AG04450 (cell line): Measurements from ENCODE around the gene CEACAM3. TPM values are rescaled to one million over a fixed set of nuclear protein-coding genes. Genes with fewer than 3 reads are reported as not detected.

ENCODE experiments used
- CTCF ChIA-PET: fragments of 300-600, 350-600 bp; formaldehyde crosslinking; extraction: SDS; loops from one replicate; lab custom pipeline; 2022; ENCODE audit warnings: antibody characterized with exemption, inconsistent platforms; lab: Charles Lee
- POLR2A ChIA-PET: fragments of 350-600 bp; formaldehyde crosslinking; extraction: SDS; loops from one replicate; lab custom pipeline; 2021; ENCODE audit warnings: antibody characterized with exemption, inconsistent platforms; lab: Yijun Ruan, JAX
- DNase-seq: peaks from one replicate; pipeline ENCODE4 v3.0.0-alpha.2; 2011; ENCODE audit warnings: low read depth, low spot score
- H3K27ac ChIP-seq: one replicate; pipeline ENCODE4 v1.5.1; 2012; ENCODE audit warnings: low read depth, low read length, control low read depth
- H3K27me3 ChIP-seq: one replicate; pipeline ENCODE4 v1.6.0; 2012; ENCODE audit warnings: low read length; ENCODE audit not compliant: control insufficient read depth, insufficient read depth
- H3K4me3 ChIP-seq: 2 replicates; pipeline ENCODE4 v1.5.1; 2011; ENCODE audit warnings: mild to moderate bottlenecking, low read depth, low read length, control low read depth
- H3K9me3 ChIP-seq: 2 replicates; pipeline ENCODE4 v1.5.1; 2012; ENCODE audit warnings: low read length; ENCODE audit not compliant: control insufficient read depth, insufficient read depth
- polyA plus RNA-seq: library from polyadenylated mRNA; depleted of rRNA; stranded (reverse); fragments of >200 nt; gene quantifications from 2 replicates; pipeline ENCODE4 v1.2.3, GENCODE V29; 2011
- TF ChIP-seq, protein P1 (sequence below): IDR thresholded peaks from 2 replicates; pipeline ENCODE4 v1.5.1; 2011; ENCODE audit warnings: low read depth, low read length, control low read depth, inconsistent platforms

The CEACAM3 gene
- polyA plus RNA-seq, 1 experiment, result not detected

GRCh38 chr19:41848666-41849065 is 52.3 kb downstream of the CEACAM3 start:
- DNase-seq, result no peak
- Histone ChIP-seq H3K9me3 (peaks cover 5% of the 10 kb centered on the region; the same call in 1 of the 2 replicates), H3K4me3 (no peak overlapping the region), H3K27me3 (peaks cover 30% of the 10 kb centered on the region), H3K27ac (no peak overlapping the region)
- TF ChIP-seq, protein P1, sequence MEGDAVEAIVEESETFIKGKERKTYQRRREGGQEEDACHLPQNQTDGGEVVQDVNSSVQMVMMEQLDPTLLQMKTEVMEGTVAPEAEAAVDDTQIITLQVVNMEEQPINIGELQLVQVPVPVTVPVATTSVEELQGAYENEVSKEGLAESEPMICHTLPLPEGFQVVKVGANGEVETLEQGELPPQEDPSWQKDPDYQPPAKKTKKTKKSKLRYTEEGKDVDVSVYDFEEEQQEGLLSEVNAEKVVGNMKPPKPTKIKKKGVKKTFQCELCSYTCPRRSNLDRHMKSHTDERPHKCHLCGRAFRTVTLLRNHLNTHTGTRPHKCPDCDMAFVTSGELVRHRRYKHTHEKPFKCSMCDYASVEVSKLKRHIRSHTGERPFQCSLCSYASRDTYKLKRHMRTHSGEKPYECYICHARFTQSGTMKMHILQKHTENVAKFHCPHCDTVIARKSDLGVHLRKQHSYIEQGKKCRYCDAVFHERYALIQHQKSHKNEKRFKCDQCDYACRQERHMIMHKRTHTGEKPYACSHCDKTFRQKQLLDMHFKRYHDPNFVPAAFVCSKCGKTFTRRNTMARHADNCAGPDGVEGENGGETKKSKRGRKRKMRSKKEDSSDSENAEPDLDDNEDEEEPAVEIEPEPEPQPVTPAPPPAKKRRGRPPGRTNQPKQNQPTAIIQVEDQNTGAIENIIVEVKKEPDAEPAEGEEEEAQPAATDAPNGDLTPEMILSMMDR, result no peak
- ChIA-PET POLR2A (no interaction called here), CTCF (interaction anchor here (1.5 kb wide), 1 partner anchor 12 kb away, joined by 3 read pairs; no protein-coding TSS in a partner anchor)

DNA sequence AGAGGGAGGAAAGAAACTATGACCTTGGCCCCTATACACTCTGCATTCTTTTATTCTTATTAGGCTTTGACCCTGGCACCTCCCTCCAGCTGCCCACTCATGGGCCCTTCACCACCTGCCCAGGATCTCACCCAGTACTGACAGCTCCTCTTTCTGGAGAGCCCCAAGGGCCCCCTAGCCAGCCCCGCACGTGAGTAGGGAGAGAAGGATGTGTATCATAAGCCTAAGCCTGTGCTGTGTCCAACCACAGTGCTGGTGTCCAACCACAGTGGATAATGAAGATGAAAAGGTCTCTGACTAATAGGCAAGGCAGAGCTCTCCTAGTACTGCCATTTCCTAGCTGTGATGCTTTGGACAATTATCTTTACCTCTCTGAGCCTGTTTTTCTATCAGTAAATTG is 52.7 kb downstream of the CEACAM3 start:
- Histone ChIP-seq H3K27ac (no peak overlapping the region), H3K27me3 (peaks cover 34% of the 10 kb centered on the region), H3K4me3 (no peak overlapping the region), H3K9me3 (peaks cover 5% of the 10 kb centered on the region; the same call in 1 of the 2 replicates)
- ChIA-PET CTCF (interaction anchor here (1.2 to 1.5 kb wide), 2 partner anchors 10 to 12 kb away, joined by 3 to 6 read pairs; partner anchors contain the start of gene RPS19), POLR2A (no interaction called here)
- DNase-seq, result no peak
- TF ChIP-seq, protein P1, result no peak

- H3K27me3 ChIP-seq, result peaks cover 45% of the 10 kb centered on the region
- ChIA-PET POLR2A (no interaction called here), CTCF (interaction anchor here (0.7 to 1.5 kb wide), 3 partner anchors 8 to 14 kb away, joined by 3 to 6 read pairs (median 3); partner anchors contain the start of gene RPS19)
- H3K9me3 ChIP-seq, result no peaks in the 10 kb centered on the region
- TF ChIP-seq, protein P1, result no peak
- no peak for DNase-seq
- H3K4me3 ChIP-seq, result no peak overlapping the region
- H3K27ac ChIP-seq, result no peak overlapping the region
These were observed 54.0 kb downstream of the CEACAM3 start for GRCh38 chr19:41850381-41850780.

- ChIA-PET CTCF (interaction anchor here (0.9 to 2.3 kb wide), 2 partner anchors 16 to 56 kb away, joined by 3 to 13 read pairs; no protein-coding TSS in a partner anchor), POLR2A (no interaction called here)
- H3K27ac ChIP-seq, result no peak overlapping the region
- no peak overlapping the region for H3K4me3 ChIP-seq
- TF ChIP-seq, protein P1, result no peak
- no peak for DNase-seq
- peaks cover 48% of the 10 kb centered on the region for H3K27me3 ChIP-seq
- no peaks in the 10 kb centered on the region for H3K9me3 ChIP-seq
These were observed 55.1 kb downstream of the CEACAM3 start for GRCh38 chr19:41851456-41851855.

DNA sequence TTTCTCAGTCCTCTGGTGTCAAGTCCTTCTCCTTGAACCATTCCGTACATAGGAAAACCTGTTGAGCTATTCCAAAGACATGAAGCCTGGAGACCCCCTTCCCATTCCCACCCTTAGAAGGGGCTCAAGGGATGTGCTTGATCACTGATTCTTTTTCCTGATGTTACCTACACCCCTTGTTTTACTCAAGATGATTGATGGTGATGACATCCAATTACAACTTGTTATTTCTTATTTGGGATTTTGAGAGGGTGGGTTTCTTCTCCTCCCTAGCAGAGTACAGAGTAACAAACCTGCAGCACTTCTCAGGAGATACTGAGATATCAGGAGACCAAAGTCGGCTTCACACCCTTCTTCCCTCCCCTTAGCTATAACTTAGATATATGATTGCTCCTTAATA is 57.0 kb downstream of the CEACAM3 start:
- CTCF ChIA-PET, result interaction anchor here (2.3 kb wide), 1 partner anchor 18 kb away, joined by 13 read pairs; no protein-coding TSS in a partner anchor
- Histone ChIP-seq H3K27me3 (peaks cover 46% of the 10 kb centered on the region), H3K27ac (no peak overlapping the region), H3K4me3 (no peak overlapping the region), H3K9me3 (no peaks in the 10 kb centered on the region)
- DNase-seq, result no peak
- POLR2A ChIA-PET, result no interaction called here
- TF ChIP-seq, protein P1, result no peak
